GM21825 (cell line): ENCODE results near the gene USP6.
"Not testable (repeated sequence)": the region's sequence is repeated elsewhere in the genome, so short reads cannot be mapped to it uniquely, and the experiment has no call there.

Experiments used
- ATAC-seq: cut with Tn5 transposase; IDR thresholded peaks from one replicate; pipeline ENCODE4 v1.9.1; 2021; ENCODE audit warnings: mild to moderate bottlenecking, moderate library complexity; ENCODE audit not compliant: unreplicated experiment

Gene USP6

GRCh38 chr17:5134571-5134970 lies 18.7 kb downstream of the USP6 start:
- ATAC-seq: not testable (repeated sequence)

- ATAC-seq: not testable (repeated sequence)
Measured at GRCh38 chr17:5135131-5135712, 19.4 kb downstream of the USP6 start.

GRCh38 chr17:5135726-5136579 lies 20.1 kb downstream of the USP6 start:
- no peak for ATAC-seq

GRCh38 chr17:5136580-5137412 lies 21.0 kb downstream of the USP6 start:
- not testable (repeated sequence) for ATAC-seq

GRCh38 chr17:5137511-5138197 lies 21.8 kb downstream of the USP6 start:
- ATAC-seq: not testable (repeated sequence)

- ATAC-seq: not testable (repeated sequence)
Measured at GRCh38 chr17:5138198-5138544, 22.3 kb downstream of the USP6 start.

- ATAC-seq: no peak
Measured at GRCh38 chr17:5138616-5139457, 23.0 kb downstream of the USP6 start.

GRCh38 chr17:5139458-5139732 lies 23.6 kb downstream of the USP6 start:
- no peak for ATAC-seq

GRCh38 chr17:5142877-5143276 lies 27.0 kb downstream of the USP6 start:
- ATAC-seq: not testable (repeated sequence)

GRCh38 chr17:5146122-5146521 lies 30.3 kb downstream of the USP6 start:
- ATAC-seq: not testable (repeated sequence)

- ATAC-seq: not testable (repeated sequence)
Measured at GRCh38 chr17:5160702-5161101, 44.9 kb downstream of the USP6 start.

- ATAC-seq: not testable (repeated sequence)
Measured at GRCh38 chr17:5161793-5162192, 46.0 kb downstream of the USP6 start.

- no peak for ATAC-seq
Measured at GRCh38 chr17:5164436-5164835, 48.6 kb downstream of the USP6 start.

GRCh38 chr17:5165791-5166564 lies 50.1 kb downstream of the USP6 start:
- ATAC-seq: not testable (repeated sequence)

GRCh38 chr17:5175027-5175426 lies 59.2 kb downstream of the USP6 start:
- not testable (repeated sequence) for ATAC-seq

- no peak for ATAC-seq
Measured at GRCh38 chr17:5179003-5179402, 63.2 kb downstream of the USP6 start.

- no peak for ATAC-seq
Measured at GRCh38 chr17:5181509-5182305, 65.9 kb downstream of the USP6 start.

- no peak for ATAC-seq
Measured at GRCh38 chr17:5182597-5183409, 67.0 kb downstream of the USP6 start.
